Transverse colon (tissue), 4 donors: ENCODE data around the gene RPS6KA4. TPM values are rescaled to one million over a fixed set of nuclear protein-coding genes. Genes with fewer than 3 reads are reported as not detected.

Experiments
- DNase-seq: peaks from one replicate; pipeline ENCODE4 v3.0.0-alpha.2; 2019
- H3K27ac ChIP-seq, 4 donors: fragments of 200-600 bp; sonication (generic); 2 replicates each; pipeline ENCODE4 v1.5.1; 2016 to 2018; ENCODE audit warnings: inconsistent platforms in 4 of 4
- H3K27me3 ChIP-seq: fragments of 200-600 bp; sonication (generic); 2 replicates; pipeline ENCODE4 v1.5.1; 2017; ENCODE audit warnings: inconsistent platforms
- H3K36me3 ChIP-seq, 4 donors: fragments of 200-600 bp; sonication (generic); 2 replicates each; pipeline ENCODE4 v1.5.1; 2017 to 2019; ENCODE audit warnings: inconsistent platforms in 4 of 4
- H3K4me1 ChIP-seq, 4 donors: fragments of 200-600 bp; sonication (generic); 2 replicates each; pipeline ENCODE4 v1.5.1; 2017 to 2020; ENCODE audit warnings: inconsistent platforms in 4 of 4
- H3K4me3 ChIP-seq, 4 donors: fragments of 200-600 bp; sonication (generic); 1 replicate in 1 of 4; 2 replicates in 3 of 4; pipeline versions ENCODE4 v1.5.1 to v1.6.1; 2017 to 2019; ENCODE audit warnings: inconsistent platforms in 4 of 4
- H3K9me3 ChIP-seq, 2 donors: fragments of 200-600 bp; sonication (generic); 2 replicates each; pipeline ENCODE4 v1.5.1; 2017 to 2019; ENCODE audit warnings: inconsistent platforms in 2 of 2
- CTCF ChIP-seq, 5 experiments: fragments of 200-600 bp in 3 of 5; fragments of 450-650 bp in 2 of 5; sonication (generic) in 3 of 5; IDR thresholded peaks; 1 replicate in 2 of 5; 2 replicates in 3 of 5; pipeline ENCODE4 v1.5.1; 2016 to 2017; ENCODE audit warnings: antibody characterized with exemption in 5 of 5, inconsistent platforms in 3 of 5, mild to moderate bottlenecking in 2 of 5, moderate library complexity in 1 of 5
- EP300 ChIP-seq: sonication (generic); formaldehyde crosslinking; IDR thresholded peaks from one replicate; pipeline ENCODE4 v1.6.1; 2017; ENCODE audit warnings: antibody characterized with exemption, low read depth
- POLR2A ChIP-seq: fragments of 450-650 bp; IDR thresholded peaks from one replicate; pipeline ENCODE4 v1.6.1; 2016; ENCODE audit warnings: antibody characterized with exemption, mild to moderate bottlenecking, moderate library complexity
- POLR2AphosphoS5 ChIP-seq, 3 donors: sonication (generic); formaldehyde crosslinking; IDR thresholded peaks; one replicate each; pipeline ENCODE4 v1.6.1; 2016; ENCODE audit warnings: antibody characterized with exemption in 3 of 3
- WGBS, 2 donors: methylation state at CpG; one replicate each; pipeline ENCODE4 v1.1.5; 2018; ENCODE audit warnings: low coverage in 1 of 2; 5-methylcytosine and 5-hydroxymethylcytosine counted together
- in situ Hi-C, 4 donors: fragments of 200-750 bp; cut with MboI; loops; one replicate each; pipeline versions ENCODE4 v1.15.0 to v1.15.1; 2017; ENCODE audit warnings: low sequenced_read_pairs in 3 of 4, low pct_ligation_motif_present in 1 of 4, low pct_unique_long_range_greater_than_20kb in 1 of 4
- intact Hi-C: fragments of 100-400 bp; cut with DNase I; formaldehyde crosslinking; loops from one replicate; pipeline ENCODE4 v1.15.1; 2023; ENCODE audit warnings: low total_unique reads
- total RNA-seq, 4 donors: library from RNA; depleted of rRNA; stranded (reverse); fragments of >200 nt; gene quantifications; one replicate each; pipeline ENCODE4 v1.1.0, GENCODE V29; 2016

Gene RPS6KA4
- total RNA-seq, 4 donors from 2014 or later: 14.5 to 86.0 (median 34.5) TPM

- Histone ChIP-seq H3K36me3 (no peaks in the 10 kb centered on the region), H3K4me1 (peaks cover 0 to 26% (median 5%) of the 10 kb centered on the region in 4 donors), H3K27me3 (no peaks in the 10 kb centered on the region), H3K9me3 (no peaks in the 10 kb centered on the region), H3K4me3 (no peak overlapping the region), H3K27ac (peak overlapping the region in 3 of 4 donors; percentile 10 to 55 (median 16))
- TF ChIP-seq EP300: no peak
- TF ChIP-seq POLR2AphosphoS5 (IDR thresholded peaks at IDR 0.05): peak in 1 of 3 donors; percentile 45
- in situ Hi-C loops: no loop called here
- peak; percentile 26 for DNase-seq
- 57 to 68% methylated on average over 7 to 15 of the region's 16 CpGs for WGBS, 2 donors
- intact Hi-C loops: no loop called here
Observed at GRCh38 chr11:64409707-64410403, 50.9 kb downstream of the RPS6KA4 start.

- TF ChIP-seq POLR2A (no peak), EP300 (no peak), CTCF (IDR thresholded peaks at IDR 0.05) (no peak), POLR2AphosphoS5 (IDR thresholded peaks at IDR 0.05) (no peak)
- in situ Hi-C loops (no loop called here), intact Hi-C loops (no loop called here)
- Histone ChIP-seq H3K4me1 (peaks cover 0 to 26% (median 5%) of the 10 kb centered on the region in 4 donors), H3K9me3 (no peaks in the 10 kb centered on the region), H3K27me3 (no peaks in the 10 kb centered on the region), H3K27ac (no peak overlapping the region), H3K4me3 (no peak overlapping the region), H3K36me3 (no peaks in the 10 kb centered on the region)
- 75% methylated on average over 7 of the region's 7 CpGs; no CpG with 5 or more reads in 1 of the 2 donors for WGBS, 2 donors
- DNase-seq: no peak
Observed at GRCh38 chr11:64410404-64410734, 51.4 kb downstream of the RPS6KA4 start.

GRCh38 chr11:64413417-64413816, 54.5 kb downstream of the RPS6KA4 start:
- H3K27ac ChIP-seq: no peak overlapping the region
- TF ChIP-seq POLR2AphosphoS5 (IDR thresholded peaks at IDR 0.05) (no peak), EP300 (no peak), POLR2A (no peak), CTCF (IDR thresholded peaks at IDR 0.05) (no peak)

GRCh38 chr11:64415286-64415685, 56.3 kb downstream of the RPS6KA4 start:
- in situ Hi-C loops (no loop called here), intact Hi-C loops (no loop called here)
- peaks cover 0 to 2% (median 0%) of the 10 kb centered on the region in 4 donors for H3K4me1 ChIP-seq
- no peaks in the 10 kb centered on the region for H3K27me3 ChIP-seq
- no peak for DNase-seq
- WGBS, 2 donors: 67 to 71% methylated on average over 10 of the region's 10 CpGs
- H3K36me3 ChIP-seq: no peaks in the 10 kb centered on the region
- H3K27ac ChIP-seq: no peak overlapping the region
- no peak overlapping the region for H3K4me3 ChIP-seq
- TF ChIP-seq CTCF (IDR thresholded peaks at IDR 0.05) (no peak), POLR2A (no peak), EP300 (no peak), POLR2AphosphoS5 (IDR thresholded peaks at IDR 0.05) (no peak)
- no peaks in the 10 kb centered on the region for H3K9me3 ChIP-seq

More at GRCh38 chr11:64413417-64413816, 54.5 kb downstream of the RPS6KA4 start:
- H3K9me3 ChIP-seq: no peaks in the 10 kb centered on the region
- no peaks in the 10 kb centered on the region for H3K27me3 ChIP-seq
- no peak for DNase-seq
- intact Hi-C loops: no loop called here
- no peak overlapping the region for H3K4me3 ChIP-seq
- in situ Hi-C loops: no loop called here
- H3K4me1 ChIP-seq: peaks cover 0 to 16% (median 2%) of the 10 kb centered on the region in 4 donors
- no peaks in the 10 kb centered on the region for H3K36me3 ChIP-seq
- WGBS, 2 donors: 83 to 85% methylated on average over 2 to 3 of the region's 3 CpGs
